Spleen (tissue), 7 donors: ENCODE results near the gene MST1.

Experiments used
- CTCF ChIP-seq, 11 experiments: fragments of 200-600 bp in 7 of 11; fragments of 450-650 bp in 4 of 11; sonication (generic) in 4 of 11; IDR thresholded peaks in 8 of 11; conservative IDR thresholded peaks in 3 of 11; 1 replicate in 7 of 11; 2 replicates in 4 of 11; pipeline versions ENCODE4 v1.4.0 to v1.8.0; 2016 to 2021; ENCODE audit warnings: antibody characterized with exemption in 11 of 11, inconsistent platforms in 4 of 11, mild to moderate bottlenecking in 1 of 11
- POLR2A ChIP-seq, 3 donors: fragments of 450-650 bp; IDR thresholded peaks; one replicate each; pipeline ENCODE4 v1.5.1; 2017; ENCODE audit warnings: antibody characterized with exemption in 3 of 3, mild to moderate bottlenecking in 1 of 3
- donor health status: DM: no; HTN: no; CAD: no; lungs with moderate emphysema.
- donor health status: DM: no; HTN: no; CAD: no.
- donor health status: DM: no; HTN: no; CAD: no.

DNA sequence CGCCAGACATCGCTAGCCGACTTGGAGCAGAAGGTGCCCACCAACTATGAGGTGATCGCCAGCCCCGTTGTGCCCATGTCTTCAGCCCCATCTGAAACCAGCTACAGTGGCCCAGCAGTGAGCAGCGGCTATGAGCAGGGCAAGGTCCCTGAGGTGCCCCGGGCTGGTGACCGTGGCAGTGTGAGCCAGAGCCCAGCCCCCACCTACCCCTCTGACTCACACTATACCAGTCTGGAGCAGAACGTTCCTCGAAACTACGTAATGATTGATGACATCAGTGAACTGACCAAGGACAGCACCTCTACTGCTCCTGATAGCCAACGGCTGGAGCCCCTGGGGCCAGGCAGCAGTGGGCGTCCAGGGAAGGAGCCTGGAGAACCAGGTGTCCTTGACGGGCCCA lies 28.0 kb downstream of the MST1 start:
- no peak for TF ChIP-seq CTCF (IDR thresholded peaks at IDR 0.05 in 8 of 11, conservative IDR thresholded peaks at IDR 0.05 in 3 of 11)
- no peak for TF ChIP-seq POLR2A (IDR thresholded peaks at IDR 0.05)
